HL-60 (cell line): ENCODE measurements around the gene SEMA3B.

ENCODE experiments used
- CTCF ChIP-seq: IDR thresholded peaks from one replicate; pipeline ENCODE4 v1.5.1; 2011; ENCODE audit warnings: low read length, control low read depth, inconsistent platforms; ENCODE audit not compliant: insufficient read depth
- POLR2AphosphoS5 ChIP-seq: IDR thresholded peaks from 2 replicates; pipeline ENCODE4 v1.6.1; 2012; ENCODE audit warnings: low read depth

- TF ChIP-seq CTCF = no peak
- TF ChIP-seq POLR2AphosphoS5 = no peak
Observed at GRCh38 chr3:50297384-50297775, 28.4 kb downstream of the SEMA3B start.
